GM10248 (cell line): ENCODE measurements around the gene LHFPL3.

Experiments used
- CTCF ChIA-PET: fragments of 300-600 bp; sonication (Branson Sonifier 250); formaldehyde crosslinking; extraction: SDS; loops from one replicate; lab custom pipeline; 2021; ENCODE audit warnings: antibody characterized with exemption; lab: Yijun Ruan, JAX
- POLR2A ChIA-PET: fragments of 350-650 bp; sonication (Branson Sonifier 250); formaldehyde crosslinking; extraction: SDS; loops from one replicate; lab custom pipeline; 2020; ENCODE audit warnings: antibody characterized with exemption; lab: Yijun Ruan, JAX
- DNase-seq: peaks from one replicate; pipeline ENCODE4 v3.0.0; 2012; ENCODE audit errors: extremely low spot score
- CTCF ChIP-seq: IDR thresholded peaks from 2 replicates; pipeline ENCODE4 v1.5.1; 2012; ENCODE audit warnings: mild to moderate bottlenecking, low read depth; ENCODE audit errors: extremely low read depth, missing control alignments, control extremely low read depth

The LHFPL3 gene

GRCh38 chr7:104861729-104862390, 533.5 kb downstream of the LHFPL3 start:
- DNase-seq, result no peak
- ChIA-PET CTCF (interaction anchor here (0.8 to 3.3 kb wide), 6 partner anchors 8 to 26 kb away, joined by 3 to 24 read pairs (median 4); no protein-coding TSS in a partner anchor), POLR2A (no interaction called here)
- TF ChIP-seq CTCF, result no peak

GRCh38 chr7:104862719-104863118, 534.3 kb downstream of the LHFPL3 start:
- no peak for DNase-seq
- POLR2A ChIA-PET, result no interaction called here
- no peak for TF ChIP-seq CTCF
- CTCF ChIA-PET, result interaction anchor here (0.8 to 3.3 kb wide), 6 partner anchors 9 to 25 kb away, joined by 3 to 24 read pairs (median 4); no protein-coding TSS in a partner anchor

- TF ChIP-seq CTCF, result no peak
- ChIA-PET CTCF (interaction anchor here (1.0 to 4.9 kb wide), 2 partner anchors 10 to 20 kb away, joined by 3 to 25 read pairs; no protein-coding TSS in a partner anchor), POLR2A (no interaction called here)
- DNase-seq, result no peak
Observed at GRCh38 chr7:104873401-104873800, 545.0 kb downstream of the LHFPL3 start.

GRCh38 chr7:104878577-104878976, 550.2 kb downstream of the LHFPL3 start:
- ChIA-PET CTCF (interaction anchor here (0.7 to 1.9 kb wide), 4 partner anchors 15 to 647 kb away, joined by 3 to 10 read pairs (median 5); no protein-coding TSS in a partner anchor), POLR2A (no interaction called here)
- DNase-seq, result no peak
- TF ChIP-seq CTCF, result no peak

GRCh38 chr7:104883248-104883717, 554.9 kb downstream of the LHFPL3 start:
- ChIA-PET CTCF (interaction anchor here (0.7 to 9.2 kb wide), 30 partner anchors 8 to 1310 kb away, joined by 3 to 216 read pairs (median 4); no protein-coding TSS in a partner anchor), POLR2A (interaction anchor here (0.7 to 0.9 kb wide), 2 partner anchors 35 to 57 kb away, joined by 3 to 4 read pairs; no protein-coding TSS in a partner anchor)
- TF ChIP-seq CTCF, result no peak
- no peak for DNase-seq

- CTCF ChIA-PET, result interaction anchor here (0.7 to 9.2 kb wide), 32 partner anchors 9 to 1311 kb away, joined by 3 to 216 read pairs (median 4); no protein-coding TSS in a partner anchor
- POLR2A ChIA-PET, result interaction anchor here (0.7 to 0.9 kb wide), 2 partner anchors 34 to 57 kb away, joined by 3 to 4 read pairs; no protein-coding TSS in a partner anchor
- peak; percentile 79 for DNase-seq
Observed at GRCh38 chr7:104883718-104884452, 555.5 kb downstream of the LHFPL3 start.

More at GRCh38 chr7:104883718-104884452, 555.5 kb downstream of the LHFPL3 start:
- TF ChIP-seq CTCF, result peak; percentile 87
